Muscle layer of colon (tissue), 2 donors: ENCODE data around the gene GRID1.

ENCODE experiments used
- H3K27ac ChIP-seq: one replicate; pipeline ENCODE4 v1.7.0; 2013; ENCODE audit warnings: low read depth, mild to moderate bottlenecking, low read length, moderate library complexity
- H3K27me3 ChIP-seq, 2 donors: one replicate each; pipeline ENCODE4 v1.7.0; 2013; ENCODE audit warnings: low read length in 2 of 2, mild to moderate bottlenecking in 2 of 2; ENCODE audit not compliant: insufficient read depth in 2 of 2, control insufficient read depth in 1 of 2
- H3K36me3 ChIP-seq: one replicate; pipeline ENCODE4 v1.7.0; 2013; ENCODE audit warnings: mild to moderate bottlenecking, low read length; ENCODE audit not compliant: insufficient read depth
- H3K4me1 ChIP-seq: one replicate; pipeline ENCODE4 v1.7.0; 2013; ENCODE audit warnings: mild to moderate bottlenecking, low read length; ENCODE audit not compliant: insufficient read depth
- H3K4me3 ChIP-seq, 2 donors: one replicate each; pipeline ENCODE4 v1.7.0; 2013; ENCODE audit warnings: low read length in 2 of 2, low read depth in 1 of 2, mild to moderate bottlenecking in 1 of 2, moderate library complexity in 1 of 2
- H3K9ac ChIP-seq: one replicate; pipeline ENCODE4 v1.7.0; 2013; ENCODE audit warnings: low read length
- H3K9me3 ChIP-seq: one replicate; pipeline ENCODE4 v1.7.0; 2013; ENCODE audit warnings: mild to moderate bottlenecking, low read length
- donor health status: abdominal sarcoma.
- donor health status: Adenocarcinoma of cecum.

GRID1 gene

GRCh38 chr10:86315549-86315942, 51.0 kb downstream of the GRID1 start:
- H3K9me3 ChIP-seq: no peaks in the 10 kb centered on the region
- H3K27me3 ChIP-seq: no peaks in the 10 kb centered on the region
- no peak overlapping the region for H3K4me3 ChIP-seq
- H3K36me3 ChIP-seq: no peaks in the 10 kb centered on the region
- H3K27ac ChIP-seq: no peak overlapping the region
- no peak overlapping the region for H3K9ac ChIP-seq
- H3K4me1 ChIP-seq: no peaks in the 10 kb centered on the region

DNA sequence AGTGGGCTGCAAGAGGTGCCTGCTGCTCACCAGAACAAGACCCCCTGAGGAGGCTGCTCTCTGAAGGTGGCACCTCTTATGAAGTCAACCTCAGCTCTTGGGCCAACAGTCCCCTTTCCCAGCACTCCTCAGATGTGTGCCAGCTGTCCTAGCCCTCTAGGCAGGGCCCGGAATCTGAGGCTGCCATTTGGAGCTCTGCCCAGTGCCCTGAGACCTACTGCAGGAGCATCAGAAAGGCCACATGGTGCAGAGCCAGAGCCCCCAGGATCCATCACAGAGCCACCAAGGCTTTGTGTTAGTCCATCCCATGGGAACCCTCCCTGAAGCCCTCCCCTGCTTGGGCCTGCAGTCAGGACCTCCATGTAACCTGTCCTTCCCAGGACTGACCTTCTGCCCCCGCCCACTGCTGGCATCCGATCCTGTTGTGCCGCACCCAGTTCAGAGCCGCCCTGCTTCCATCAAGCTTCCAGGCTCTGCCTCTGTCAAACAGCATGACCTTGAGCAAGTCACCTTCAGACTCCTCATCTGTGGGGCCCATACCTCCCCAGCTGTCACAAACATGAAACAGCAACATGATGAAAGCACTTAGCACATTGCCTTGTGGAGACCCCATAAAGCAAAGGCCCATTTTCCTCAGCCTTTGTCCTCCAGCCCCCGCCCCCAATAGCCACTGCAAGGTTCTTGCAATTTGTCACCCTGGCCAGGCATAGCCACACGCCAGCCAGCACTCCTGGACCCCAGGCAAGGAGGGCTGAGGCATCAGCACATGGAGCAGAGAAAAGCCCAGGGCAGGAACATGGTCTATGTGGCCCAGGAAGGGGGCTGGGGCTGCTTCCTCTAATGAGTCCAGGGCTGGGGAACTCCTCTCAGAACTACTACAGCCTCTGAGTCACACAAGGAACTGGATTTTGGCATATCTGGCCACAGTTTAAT, 51.7 kb downstream of the GRID1 start:
- Histone ChIP-seq H3K36me3 (no peaks in the 10 kb centered on the region), H3K27me3 (no peaks in the 10 kb centered on the region), H3K9ac (no peak overlapping the region), H3K27ac (no peak overlapping the region), H3K4me1 (no peaks in the 10 kb centered on the region), H3K4me3 (no peak overlapping the region), H3K9me3 (no peaks in the 10 kb centered on the region)

DNA sequence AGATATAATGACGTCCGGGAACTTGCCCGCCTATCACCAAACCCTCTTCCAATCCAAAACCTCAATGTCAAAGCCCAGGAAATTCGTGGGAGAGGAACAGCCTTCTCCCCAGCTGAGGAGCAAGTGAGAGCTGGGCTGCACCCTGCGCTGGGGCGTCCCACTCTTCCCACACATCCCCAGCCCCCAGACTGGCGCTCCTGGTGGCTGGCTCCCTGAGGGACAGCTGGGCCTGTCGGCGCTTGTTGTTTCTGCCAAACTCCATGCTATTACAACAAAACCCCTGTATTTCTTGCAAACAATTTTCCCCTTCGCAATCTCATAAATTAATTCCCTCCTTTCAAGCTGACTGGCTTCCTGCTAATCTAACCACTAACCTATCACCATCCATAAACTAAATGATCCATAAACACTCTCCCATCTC, 53.0 kb downstream of the GRID1 start:
- no peaks in the 10 kb centered on the region for H3K36me3 ChIP-seq
- no peak overlapping the region for H3K27ac ChIP-seq
- no peak overlapping the region for H3K4me3 ChIP-seq
- H3K9ac ChIP-seq: no peak overlapping the region
- H3K4me1 ChIP-seq: no peaks in the 10 kb centered on the region
- no peaks in the 10 kb centered on the region for H3K27me3 ChIP-seq
- no peaks in the 10 kb centered on the region for H3K9me3 ChIP-seq

DNA sequence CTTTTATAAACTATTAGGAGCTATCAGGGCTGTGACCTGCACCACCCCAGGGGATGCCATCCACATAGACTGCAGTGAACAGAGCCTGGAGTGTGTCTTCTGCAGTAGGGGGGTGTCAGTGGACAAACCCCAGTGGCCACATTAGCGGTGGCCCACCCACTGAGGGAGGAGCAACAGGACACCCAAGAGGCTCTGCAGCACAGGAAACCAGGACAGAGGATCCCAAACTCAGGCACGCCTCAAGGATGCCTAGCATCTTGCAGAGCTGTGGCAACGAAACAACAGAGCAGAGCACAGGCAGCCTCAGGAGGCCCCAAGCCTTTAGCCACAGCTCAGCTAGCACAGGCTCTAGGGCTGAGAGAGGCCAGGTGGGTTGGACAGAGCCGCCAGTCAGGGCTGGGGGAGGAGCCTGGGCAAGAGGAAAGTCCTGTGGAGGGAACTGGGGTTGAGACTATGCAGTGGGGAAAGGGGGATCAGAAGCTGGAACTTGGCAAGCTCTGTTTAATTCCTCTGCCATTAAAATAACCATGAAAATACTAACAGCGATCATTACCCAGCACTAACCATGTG, 53.8 kb downstream of the GRID1 start:
- Histone ChIP-seq H3K9me3 (no peaks in the 10 kb centered on the region), H3K4me3 (no peak overlapping the region), H3K36me3 (no peaks in the 10 kb centered on the region), H3K27ac (no peak overlapping the region), H3K9ac (no peak overlapping the region), H3K4me1 (no peaks in the 10 kb centered on the region), H3K27me3 (no peaks in the 10 kb centered on the region)

DNA sequence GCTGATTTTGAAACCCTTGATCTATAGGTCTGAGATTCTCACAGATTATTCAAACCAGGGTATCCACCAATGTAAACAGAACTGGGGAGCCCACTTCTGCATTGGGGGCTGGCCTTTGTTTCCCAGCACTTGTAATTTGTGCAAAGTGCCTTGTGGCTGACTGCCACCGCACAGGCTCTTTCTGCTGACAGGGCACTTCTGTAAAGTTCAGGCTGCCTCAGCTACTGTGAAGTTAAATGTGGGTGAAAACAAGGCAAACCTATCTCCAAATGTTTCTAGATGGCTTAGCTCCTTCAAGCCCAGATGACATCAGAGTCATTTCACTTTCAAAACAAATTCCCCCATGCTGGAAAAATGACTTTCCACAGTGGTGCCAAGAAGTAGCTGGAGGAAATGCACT, 54.7 kb downstream of the GRID1 start:
- no peaks in the 10 kb centered on the region for H3K9me3 ChIP-seq
- no peaks in the 10 kb centered on the region for H3K36me3 ChIP-seq
- no peaks in the 10 kb centered on the region for H3K4me1 ChIP-seq
- no peaks in the 10 kb centered on the region for H3K27me3 ChIP-seq
- no peak overlapping the region for H3K27ac ChIP-seq
- no peak overlapping the region for H3K9ac ChIP-seq
- no peak overlapping the region for H3K4me3 ChIP-seq

DNA sequence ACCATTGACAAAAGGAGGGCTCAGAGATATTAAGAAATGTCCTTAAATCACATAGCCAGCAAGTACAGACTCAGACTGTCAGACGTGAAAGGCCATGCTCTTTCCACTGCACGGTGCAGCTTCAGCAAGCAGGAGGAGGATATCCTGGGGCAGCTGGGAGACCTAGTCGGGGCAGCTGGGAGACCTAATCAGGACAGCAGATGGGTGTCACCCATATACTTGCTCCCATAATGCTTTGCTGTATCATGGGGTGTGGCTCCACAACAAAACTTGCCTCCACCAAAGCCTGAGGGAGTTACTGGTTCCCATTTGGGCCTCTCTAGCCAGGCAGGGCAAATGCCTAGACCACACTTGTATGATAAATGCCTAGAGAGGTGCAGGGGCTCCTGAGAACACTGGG, 55.4 kb downstream of the GRID1 start:
- H3K9me3 ChIP-seq: no peaks in the 10 kb centered on the region
- H3K9ac ChIP-seq: no peak overlapping the region
- H3K27ac ChIP-seq: no peak overlapping the region
- H3K36me3 ChIP-seq: no peaks in the 10 kb centered on the region
- no peaks in the 10 kb centered on the region for H3K4me1 ChIP-seq
- no peak overlapping the region for H3K4me3 ChIP-seq
- no peaks in the 10 kb centered on the region for H3K27me3 ChIP-seq

- H3K9ac ChIP-seq: no peak overlapping the region
- no peaks in the 10 kb centered on the region for H3K4me1 ChIP-seq
- H3K4me3 ChIP-seq: no peak overlapping the region
- H3K36me3 ChIP-seq: no peaks in the 10 kb centered on the region
- no peak overlapping the region for H3K27ac ChIP-seq
- no peaks in the 10 kb centered on the region for H3K27me3 ChIP-seq
- no peaks in the 10 kb centered on the region for H3K9me3 ChIP-seq
These were observed 55.9 kb downstream of the GRID1 start for GRCh38 chr10:86310702-86311101.

GRCh38 chr10:86310291-86310690, 56.3 kb downstream of the GRID1 start:
- Histone ChIP-seq H3K27ac (no peak overlapping the region), H3K4me3 (no peak overlapping the region), H3K9me3 (no peaks in the 10 kb centered on the region), H3K36me3 (no peaks in the 10 kb centered on the region), H3K4me1 (no peaks in the 10 kb centered on the region), H3K27me3 (no peaks in the 10 kb centered on the region), H3K9ac (no peak overlapping the region)

DNA sequence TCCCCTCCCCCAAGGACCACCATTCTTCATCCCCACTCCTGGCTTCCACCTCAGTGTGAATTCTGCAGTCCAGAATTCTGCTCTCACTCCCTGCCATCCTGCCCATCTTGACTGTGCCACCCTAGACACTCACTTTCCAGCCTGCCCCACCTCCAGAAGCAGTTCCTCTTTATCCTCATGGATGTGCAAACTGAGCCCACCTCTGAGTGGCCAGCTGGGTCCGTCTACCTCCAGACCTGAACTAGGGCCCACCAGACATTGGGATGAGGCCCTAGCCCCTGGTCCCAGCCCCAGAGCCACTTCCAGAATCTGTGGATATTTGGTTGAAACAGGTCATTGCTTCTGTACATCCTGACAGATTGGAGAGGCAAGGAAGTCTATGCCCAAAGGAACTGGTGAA, 58.5 kb downstream of the GRID1 start:
- Histone ChIP-seq H3K36me3 (no peaks in the 10 kb centered on the region), H3K4me3 (no peak overlapping the region), H3K4me1 (no peaks in the 10 kb centered on the region), H3K27ac (no peak overlapping the region), H3K27me3 (no peaks in the 10 kb centered on the region), H3K9ac (no peak overlapping the region), H3K9me3 (no peaks in the 10 kb centered on the region)

GRCh38 chr10:86306628-86307278, 59.8 kb downstream of the GRID1 start:
- Histone ChIP-seq H3K27ac (no peak overlapping the region), H3K4me3 (no peak overlapping the region), H3K9ac (no peak overlapping the region), H3K4me1 (no peaks in the 10 kb centered on the region), H3K36me3 (no peaks in the 10 kb centered on the region), H3K9me3 (no peaks in the 10 kb centered on the region), H3K27me3 (no peaks in the 10 kb centered on the region)

- Histone ChIP-seq H3K36me3 (no peaks in the 10 kb centered on the region), H3K4me3 (no peak overlapping the region), H3K9me3 (no peaks in the 10 kb centered on the region), H3K27ac (no peak overlapping the region), H3K4me1 (no peaks in the 10 kb centered on the region), H3K27me3 (no peaks in the 10 kb centered on the region), H3K9ac (no peak overlapping the region)
These were observed 61.1 kb downstream of the GRID1 start for GRCh38 chr10:86305521-86305920.
